Measurements from ENCODE around the gene POLD3.

DNA sequence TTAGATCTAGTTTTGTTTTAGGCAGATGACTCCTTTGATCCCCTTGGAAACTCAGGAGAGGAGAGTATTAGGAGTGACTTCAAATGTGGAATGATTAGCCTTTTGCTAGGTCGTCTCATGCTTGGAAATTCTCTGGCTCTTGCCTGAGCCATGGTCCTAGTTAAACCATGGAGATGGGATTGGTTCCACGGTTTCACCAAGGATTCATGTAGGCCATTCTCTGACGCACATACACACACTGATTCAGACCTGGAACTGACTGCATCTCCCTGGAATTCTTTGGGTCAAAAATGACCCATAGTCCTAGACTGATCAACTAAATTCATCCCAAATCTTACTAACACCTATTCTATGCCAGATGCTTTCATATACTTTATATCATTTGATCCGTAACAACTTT, 56.5 kb downstream of the POLD3 start:
- TF ChIP-seq YY1 (IDR thresholded peaks at IDR 0.05; ENCODE audit: low read depth, low read length), result no peak
- no peak for TF ChIP-seq CREB1 (IDR thresholded peaks at IDR 0.05)
